HEK293 (cell line): ENCODE data around the gene POLL.

ENCODE experiments used
- CTCF ChIA-PET: fragments of 350-600 bp; formaldehyde crosslinking; extraction: SDS; loops from one replicate; lab custom pipeline; 2021; ENCODE audit warnings: antibody characterized with exemption; lab: Yijun Ruan, JAX
- POLR2A ChIA-PET: fragments of 300-600 bp; formaldehyde crosslinking; extraction: SDS; loops from one replicate; lab custom pipeline; 2020; ENCODE audit warnings: antibody characterized with exemption, inconsistent platforms; lab: Yijun Ruan, JAX
- H3K27ac ChIP-seq: fragments of 200-500 bp; sonication (Bioruptor generic); 2 replicates; pipeline ENCODE4 v1.5.1; 2014; ENCODE audit warnings: low read depth, low read length, control low read depth, inconsistent platforms; ENCODE audit errors: extremely low read depth
- H3K36me3 ChIP-seq, 2 experiments: fragments of 200-500 bp in 1 of 2; sonication (Bioruptor generic) in 1 of 2; 1 replicate in 1 of 2; 2 replicates in 1 of 2; pipeline ENCODE4 v1.5.1; 2014 to 2017; ENCODE audit warnings: inconsistent platforms in 2 of 2, low read length in 2 of 2; ENCODE audit not compliant: control insufficient read depth in 2 of 2, insufficient read depth in 1 of 2
- H3K4me1 ChIP-seq: fragments of 200-500 bp; sonication (Bioruptor generic); 2 replicates; pipeline ENCODE4 v1.5.1; 2014; ENCODE audit warnings: mild to moderate bottlenecking, low read length, inconsistent platforms; ENCODE audit not compliant: control insufficient read depth, insufficient read depth
- H3K4me3 ChIP-seq: 2 replicates; pipeline ENCODE4 v1.5.1; 2011; ENCODE audit warnings: low read depth, mild to moderate bottlenecking, control low read depth, low read length, moderate library complexity
- H3K9me3 ChIP-seq: fragments of 200-500 bp; sonication (Bioruptor generic); 2 replicates; pipeline ENCODE4 v1.5.1; 2014; ENCODE audit warnings: low read depth, low read length, inconsistent platforms; ENCODE audit not compliant: control insufficient read depth, insufficient read depth
- SP3 ChIP-seq: fragments of 450-650 bp; formaldehyde crosslinking; IDR thresholded peaks from 2 replicates; pipeline ENCODE4 v1.5.1; 2016; ENCODE audit warnings: missing biosample characterization, missing genetic modification characterization
- WT1 ChIP-seq: fragments of 450-650 bp; formaldehyde crosslinking; IDR thresholded peaks from 2 replicates; pipeline ENCODE4 v1.5.1; 2016; ENCODE audit warnings: missing biosample characterization, missing genetic modification characterization
- YY2 ChIP-seq: fragments of 450-650 bp; formaldehyde crosslinking; IDR thresholded peaks from 2 replicates; pipeline ENCODE4 v1.5.1; 2016; ENCODE audit warnings: missing biosample characterization, missing genetic modification characterization
- ZBTB20 ChIP-seq: fragments of 450-650 bp; formaldehyde crosslinking; IDR thresholded peaks from 2 replicates; pipeline ENCODE4 v1.5.1; 2016; ENCODE audit warnings: missing biosample characterization, missing genetic modification characterization
- ZBTB48 ChIP-seq: fragments of 450-650 bp; formaldehyde crosslinking; IDR thresholded peaks from 2 replicates; pipeline ENCODE4 v1.5.1; 2016; ENCODE audit warnings: missing biosample characterization, missing genetic modification characterization
- ZBTB7A ChIP-seq: fragments of 450-650 bp; formaldehyde crosslinking; IDR thresholded peaks from 2 replicates; pipeline ENCODE4 v1.5.1; 2016; ENCODE audit warnings: low read depth, missing biosample characterization, missing genetic modification characterization
- ZEB2 ChIP-seq: fragments of 450-650 bp; formaldehyde crosslinking; IDR thresholded peaks from 2 replicates; pipeline ENCODE4 v1.5.1; 2016; ENCODE audit warnings: missing biosample characterization, missing genetic modification characterization
- ZNF157 ChIP-seq: fragments of 450-650 bp; formaldehyde crosslinking; IDR thresholded peaks from 2 replicates; pipeline ENCODE4 v1.5.1; 2016; ENCODE audit warnings: missing biosample characterization, missing genetic modification characterization
- ZNF366 ChIP-seq: fragments of 450-650 bp; formaldehyde crosslinking; conservative IDR thresholded peaks from 2 replicates; pipeline ENCODE4 v1.5.1; 2016; ENCODE audit warnings: missing biosample characterization, missing genetic modification characterization
- ZNF391 ChIP-seq: fragments of 450-650 bp; formaldehyde crosslinking; IDR thresholded peaks from 2 replicates; pipeline ENCODE4 v1.5.1; 2016; ENCODE audit warnings: low read depth, missing biosample characterization, missing genetic modification characterization, borderline replicate concordance
- ZNF530 ChIP-seq: fragments of 450-650 bp; formaldehyde crosslinking; IDR thresholded peaks from 2 replicates; pipeline ENCODE4 v1.5.1; 2016; ENCODE audit warnings: low read depth, missing biosample characterization, missing genetic modification characterization
- ZNF558 ChIP-seq: fragments of 450-650 bp; formaldehyde crosslinking; IDR thresholded peaks from 2 replicates; pipeline ENCODE4 v1.5.1; 2016; ENCODE audit warnings: missing biosample characterization, missing genetic modification characterization
- ZNF623 ChIP-seq: fragments of 450-650 bp; formaldehyde crosslinking; IDR thresholded peaks from 2 replicates; pipeline ENCODE4 v1.5.1; 2016; ENCODE audit warnings: missing biosample characterization, missing genetic modification characterization
- TF ChIP-seq, protein P1 (sequence below): fragments of 450-650 bp; formaldehyde crosslinking; IDR thresholded peaks from 2 replicates; pipeline ENCODE4 v1.5.1; 2016; ENCODE audit warnings: missing biosample characterization, missing genetic modification characterization
- TF ChIP-seq, protein P2 (sequence below): fragments of 450-650 bp; formaldehyde crosslinking; IDR thresholded peaks from 2 replicates; pipeline ENCODE4 v1.5.1; 2016; ENCODE audit warnings: missing biosample characterization, missing genetic modification characterization
- TF ChIP-seq, protein P3 (sequence below): fragments of 450-650 bp; formaldehyde crosslinking; IDR thresholded peaks from 2 replicates; pipeline ENCODE4; 2016; ENCODE audit warnings: missing biosample characterization, missing genetic modification characterization
- TF ChIP-seq, protein P4 (sequence below): fragments of 450-650 bp; formaldehyde crosslinking; IDR thresholded peaks from 2 replicates; pipeline ENCODE4 v1.5.1; 2016; ENCODE audit warnings: missing biosample characterization, missing genetic modification characterization
- TF ChIP-seq, protein P5 (sequence below): fragments of 450-650 bp; formaldehyde crosslinking; IDR thresholded peaks from 2 replicates; pipeline ENCODE4 v1.5.1; 2016; ENCODE audit warnings: missing biosample characterization, missing genetic modification characterization
- TF ChIP-seq, protein P6 (sequence below): fragments of 450-650 bp; formaldehyde crosslinking; IDR thresholded peaks from 2 replicates; pipeline ENCODE4 v1.5.1; 2016; ENCODE audit warnings: missing biosample characterization, missing genetic modification characterization
- TF ChIP-seq, protein P7 (sequence below): fragments of 450-650 bp; IDR thresholded peaks from 2 replicates; pipeline ENCODE4 v1.5.1; 2018; ENCODE audit warnings: missing biosample characterization, mild to moderate bottlenecking, missing genetic modification characterization
- TF ChIP-seq, protein P8 (sequence below): fragments of 450-650 bp; formaldehyde crosslinking; IDR thresholded peaks from 2 replicates; pipeline ENCODE4 v1.5.1; 2016; ENCODE audit warnings: missing biosample characterization, missing genetic modification characterization

The POLL gene

DNA sequence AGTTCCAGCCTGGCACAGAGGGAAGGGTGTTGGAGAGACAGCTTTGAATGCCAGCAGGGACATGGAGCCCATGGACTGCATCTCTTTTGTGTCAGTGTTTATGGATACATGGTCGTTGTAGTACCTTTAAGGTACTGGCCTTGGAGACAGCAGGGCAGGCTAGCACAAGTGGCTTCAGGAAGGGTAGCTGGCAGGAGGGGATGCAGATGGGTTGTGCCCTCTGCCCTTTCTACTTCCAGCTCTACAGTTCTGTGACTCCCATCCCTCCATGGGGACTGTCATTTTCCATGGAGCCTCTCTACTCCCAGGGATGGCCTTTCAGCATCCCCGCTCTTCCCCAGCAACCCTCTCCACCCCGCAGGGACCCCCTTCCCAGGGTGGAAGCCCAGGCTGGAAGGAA, 25.1 kb downstream of the POLL start:
- Histone ChIP-seq H3K4me3 (no peak overlapping the region), H3K27ac (no peak overlapping the region), H3K9me3 (no peaks in the 10 kb centered on the region), H3K4me1 (no peaks in the 10 kb centered on the region), H3K36me3 (no peaks in the 10 kb centered on the region)
- CTCF ChIA-PET, result interaction anchor here (0.6 to 1.7 kb wide), 3 partner anchors 8 to 349 kb away, joined by 3 to 10 read pairs (median 5); no protein-coding TSS in a partner anchor
- TF ChIP-seq ZNF623 (tag by site-specific recombination), result no peak
- TF ChIP-seq ZBTB7A, result no peak
- no peak for TF ChIP-seq YY2 (tag by site-specific recombination)
- TF ChIP-seq, protein P1, sequence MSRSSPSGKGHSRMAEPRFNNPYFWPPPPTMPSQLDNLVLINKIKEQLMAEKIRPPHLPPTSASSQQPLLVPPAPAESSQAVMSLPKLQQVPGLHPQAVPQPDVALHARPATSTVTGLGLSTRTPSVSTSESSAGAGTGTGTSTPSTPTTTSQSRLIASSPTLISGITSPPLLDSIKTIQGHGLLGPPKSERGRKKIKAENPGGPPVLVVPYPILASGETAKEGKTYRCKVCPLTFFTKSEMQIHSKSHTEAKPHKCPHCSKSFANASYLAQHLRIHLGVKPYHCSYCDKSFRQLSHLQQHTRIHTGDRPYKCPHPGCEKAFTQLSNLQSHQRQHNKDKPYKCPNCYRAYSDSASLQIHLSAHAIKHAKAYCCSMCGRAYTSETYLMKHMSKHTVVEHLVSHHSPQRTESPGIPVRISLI (tag by site-specific recombination), result no peak
- no peak for TF ChIP-seq ZNF391 (tag by site-specific recombination)
- POLR2A ChIA-PET, result no interaction called here

DNA sequence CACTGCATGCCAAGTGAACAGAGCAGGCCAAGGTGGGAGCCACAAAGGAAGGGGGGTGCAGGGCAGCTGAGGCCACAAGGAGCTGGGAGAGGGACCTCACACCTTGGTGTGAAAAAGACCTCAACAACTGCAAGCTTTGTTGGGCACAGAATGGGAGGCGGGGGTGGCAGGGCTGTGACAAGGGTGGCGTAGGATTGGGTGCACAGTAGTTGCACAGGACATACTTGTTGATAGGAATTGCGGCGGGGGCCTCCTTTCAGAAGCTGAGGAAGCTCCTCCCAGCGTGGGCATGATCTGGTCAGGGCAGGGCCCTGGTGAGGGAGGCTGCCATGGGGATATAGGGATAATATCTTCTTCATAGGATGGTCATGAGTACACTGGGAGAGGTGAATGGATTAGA, 25.8 kb downstream of the POLL start:
- no peak overlapping the region for H3K27ac ChIP-seq
- POLR2A ChIA-PET, result no interaction called here
- CTCF ChIA-PET, result interaction anchor here (0.6 to 1.7 kb wide), 2 partner anchors 328 to 348 kb away, joined by 8 to 10 read pairs; no protein-coding TSS in a partner anchor

More for the DNA sequence above, 25.8 kb downstream of the POLL start:
- Histone ChIP-seq H3K9me3 (no peaks in the 10 kb centered on the region), H3K36me3 (no peaks in the 10 kb centered on the region), H3K4me1 (no peaks in the 10 kb centered on the region), H3K4me3 (no peak overlapping the region)
- TF ChIP-seq, protein P2, sequence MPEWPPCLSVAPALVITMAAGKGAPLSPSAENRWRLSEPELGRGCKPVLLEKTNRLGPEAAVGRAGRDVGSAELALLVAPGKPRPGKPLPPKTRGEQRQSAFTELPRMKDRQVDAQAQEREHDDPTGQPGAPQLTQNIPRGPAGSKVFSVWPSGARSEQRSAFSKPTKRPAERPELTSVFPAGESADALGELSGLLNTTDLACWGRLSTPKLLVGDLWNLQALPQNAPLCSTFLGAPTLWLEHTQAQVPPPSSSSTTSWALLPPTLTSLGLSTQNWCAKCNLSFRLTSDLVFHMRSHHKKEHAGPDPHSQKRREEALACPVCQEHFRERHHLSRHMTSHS (tag by site-specific recombination), result no peak
- TF ChIP-seq ZNF157 (tag by site-specific recombination) (no peak), ZNF366 (tag by site-specific recombination) (no peak), YY2 (tag by site-specific recombination) (no peak), ZBTB48 (no peak), SP3 (tag by site-specific recombination) (no peak), ZNF530 (no peak), ZEB2 (tag by site-specific recombination) (no peak), ZBTB20 (tag by site-specific recombination) (no peak), ZNF391 (tag by site-specific recombination) (no peak), ZNF558 (tag by site-specific recombination) (no peak), WT1 (no peak)
- TF ChIP-seq, protein P3, sequence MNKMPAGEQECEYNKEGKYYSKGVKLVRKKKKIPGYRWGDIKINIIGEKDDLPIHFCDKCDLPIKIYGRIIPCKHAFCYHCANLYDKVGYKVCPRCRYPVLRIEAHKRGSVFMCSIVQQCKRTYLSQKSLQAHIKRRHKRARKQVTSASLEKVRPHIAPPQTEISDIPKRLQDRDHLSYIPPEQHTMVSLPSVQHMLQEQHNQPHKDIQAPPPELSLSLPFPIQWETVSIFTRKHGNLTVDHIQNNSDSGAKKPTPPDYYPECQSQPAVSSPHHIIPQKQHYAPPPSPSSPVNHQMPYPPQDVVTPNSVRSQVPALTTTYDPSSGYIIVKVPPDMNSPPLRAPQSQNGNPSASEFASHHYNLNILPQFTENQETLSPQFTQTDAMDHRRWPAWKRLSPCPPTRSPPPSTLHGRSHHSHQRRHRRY (tag by site-specific recombination), result no peak
- TF ChIP-seq, protein P4, sequence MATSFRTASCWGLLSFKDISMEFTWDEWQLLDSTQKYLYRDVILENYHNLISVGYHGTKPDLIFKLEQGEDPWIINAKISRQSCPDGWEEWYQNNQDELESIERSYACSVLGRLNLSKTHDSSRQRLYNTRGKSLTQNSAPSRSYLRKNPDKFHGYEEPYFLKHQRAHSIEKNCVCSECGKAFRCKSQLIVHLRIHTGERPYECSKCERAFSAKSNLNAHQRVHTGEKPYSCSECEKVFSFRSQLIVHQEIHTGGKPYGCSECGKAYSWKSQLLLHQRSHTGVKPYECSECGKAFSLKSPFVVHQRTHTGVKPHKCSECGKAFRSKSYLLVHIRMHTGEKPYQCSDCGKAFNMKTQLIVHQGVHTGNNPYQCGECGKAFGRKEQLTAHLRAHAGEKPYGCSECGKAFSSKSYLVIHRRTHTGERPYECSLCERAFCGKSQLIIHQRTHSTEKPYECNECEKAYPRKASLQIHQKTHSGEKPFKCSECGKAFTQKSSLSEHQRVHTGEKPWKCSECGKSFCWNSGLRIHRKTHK (tag by site-specific recombination), result no peak
- TF ChIP-seq, protein P5, sequence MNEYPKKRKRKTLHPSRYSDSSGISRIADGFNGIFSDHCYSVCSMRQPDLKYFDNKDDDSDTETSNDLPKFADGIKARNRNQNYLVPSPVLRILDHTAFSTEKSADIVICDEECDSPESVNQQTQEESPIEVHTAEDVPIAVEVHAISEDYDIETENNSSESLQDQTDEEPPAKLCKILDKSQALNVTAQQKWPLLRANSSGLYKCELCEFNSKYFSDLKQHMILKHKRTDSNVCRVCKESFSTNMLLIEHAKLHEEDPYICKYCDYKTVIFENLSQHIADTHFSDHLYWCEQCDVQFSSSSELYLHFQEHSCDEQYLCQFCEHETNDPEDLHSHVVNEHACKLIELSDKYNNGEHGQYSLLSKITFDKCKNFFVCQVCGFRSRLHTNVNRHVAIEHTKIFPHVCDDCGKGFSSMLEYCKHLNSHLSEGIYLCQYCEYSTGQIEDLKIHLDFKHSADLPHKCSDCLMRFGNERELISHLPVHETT (tag by site-specific recombination), result no peak
- TF ChIP-seq, protein P6, sequence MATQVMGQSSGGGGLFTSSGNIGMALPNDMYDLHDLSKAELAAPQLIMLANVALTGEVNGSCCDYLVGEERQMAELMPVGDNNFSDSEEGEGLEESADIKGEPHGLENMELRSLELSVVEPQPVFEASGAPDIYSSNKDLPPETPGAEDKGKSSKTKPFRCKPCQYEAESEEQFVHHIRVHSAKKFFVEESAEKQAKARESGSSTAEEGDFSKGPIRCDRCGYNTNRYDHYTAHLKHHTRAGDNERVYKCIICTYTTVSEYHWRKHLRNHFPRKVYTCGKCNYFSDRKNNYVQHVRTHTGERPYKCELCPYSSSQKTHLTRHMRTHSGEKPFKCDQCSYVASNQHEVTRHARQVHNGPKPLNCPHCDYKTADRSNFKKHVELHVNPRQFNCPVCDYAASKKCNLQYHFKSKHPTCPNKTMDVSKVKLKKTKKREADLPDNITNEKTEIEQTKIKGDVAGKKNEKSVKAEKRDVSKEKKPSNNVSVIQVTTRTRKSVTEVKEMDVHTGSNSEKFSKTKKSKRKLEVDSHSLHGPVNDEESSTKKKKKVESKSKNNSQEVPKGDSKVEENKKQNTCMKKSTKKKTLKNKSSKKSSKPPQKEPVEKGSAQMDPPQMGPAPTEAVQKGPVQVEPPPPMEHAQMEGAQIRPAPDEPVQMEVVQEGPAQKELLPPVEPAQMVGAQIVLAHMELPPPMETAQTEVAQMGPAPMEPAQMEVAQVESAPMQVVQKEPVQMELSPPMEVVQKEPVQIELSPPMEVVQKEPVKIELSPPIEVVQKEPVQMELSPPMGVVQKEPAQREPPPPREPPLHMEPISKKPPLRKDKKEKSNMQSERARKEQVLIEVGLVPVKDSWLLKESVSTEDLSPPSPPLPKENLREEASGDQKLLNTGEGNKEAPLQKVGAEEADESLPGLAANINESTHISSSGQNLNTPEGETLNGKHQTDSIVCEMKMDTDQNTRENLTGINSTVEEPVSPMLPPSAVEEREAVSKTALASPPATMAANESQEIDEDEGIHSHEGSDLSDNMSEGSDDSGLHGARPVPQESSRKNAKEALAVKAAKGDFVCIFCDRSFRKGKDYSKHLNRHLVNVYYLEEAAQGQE (tag by site-specific recombination), result no peak
- TF ChIP-seq, protein P7, sequence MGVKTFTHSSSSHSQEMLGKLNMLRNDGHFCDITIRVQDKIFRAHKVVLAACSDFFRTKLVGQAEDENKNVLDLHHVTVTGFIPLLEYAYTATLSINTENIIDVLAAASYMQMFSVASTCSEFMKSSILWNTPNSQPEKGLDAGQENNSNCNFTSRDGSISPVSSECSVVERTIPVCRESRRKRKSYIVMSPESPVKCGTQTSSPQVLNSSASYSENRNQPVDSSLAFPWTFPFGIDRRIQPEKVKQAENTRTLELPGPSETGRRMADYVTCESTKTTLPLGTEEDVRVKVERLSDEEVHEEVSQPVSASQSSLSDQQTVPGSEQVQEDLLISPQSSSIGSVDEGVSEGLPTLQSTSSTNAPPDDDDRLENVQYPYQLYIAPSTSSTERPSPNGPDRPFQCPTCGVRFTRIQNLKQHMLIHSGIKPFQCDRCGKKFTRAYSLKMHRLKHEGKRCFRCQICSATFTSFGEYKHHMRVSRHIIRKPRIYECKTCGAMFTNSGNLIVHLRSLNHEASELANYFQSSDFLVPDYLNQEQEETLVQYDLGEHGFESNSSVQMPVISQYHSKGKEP, result no peak
- TF ChIP-seq, protein P8, sequence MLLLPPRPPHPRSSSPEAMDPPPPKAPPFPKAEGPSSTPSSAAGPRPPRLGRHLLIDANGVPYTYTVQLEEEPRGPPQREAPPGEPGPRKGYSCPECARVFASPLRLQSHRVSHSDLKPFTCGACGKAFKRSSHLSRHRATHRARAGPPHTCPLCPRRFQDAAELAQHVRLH (tag by site-specific recombination), result no peak
